Thyroid gland (tissue), 4 donors: ENCODE data around the gene ZNF835.

Experiments
- POLR2A ChIP-seq, 2 donors: fragments of 450-650 bp; IDR thresholded peaks; one replicate each; pipeline ENCODE4 v1.6.1; 2017; ENCODE audit warnings: antibody characterized with exemption in 2 of 2, mild to moderate bottlenecking in 2 of 2, moderate library complexity in 1 of 2
- TF ChIP-seq, protein P1 (sequence below), 6 experiments: fragments of 200-600 bp in 3 of 6; fragments of 450-650 bp in 3 of 6; sonication (generic) in 3 of 6; IDR thresholded peaks; one replicate each; pipeline ENCODE4 v1.5.1; 2016 to 2019; ENCODE audit warnings: antibody characterized with exemption in 6 of 6, mild to moderate bottlenecking in 2 of 6, inconsistent platforms in 1 of 6, moderate library complexity in 1 of 6

GRCh38 chr19:56654151-56654550 is 17.4 kb downstream of the ZNF835 start:
- TF ChIP-seq, protein P1, sequence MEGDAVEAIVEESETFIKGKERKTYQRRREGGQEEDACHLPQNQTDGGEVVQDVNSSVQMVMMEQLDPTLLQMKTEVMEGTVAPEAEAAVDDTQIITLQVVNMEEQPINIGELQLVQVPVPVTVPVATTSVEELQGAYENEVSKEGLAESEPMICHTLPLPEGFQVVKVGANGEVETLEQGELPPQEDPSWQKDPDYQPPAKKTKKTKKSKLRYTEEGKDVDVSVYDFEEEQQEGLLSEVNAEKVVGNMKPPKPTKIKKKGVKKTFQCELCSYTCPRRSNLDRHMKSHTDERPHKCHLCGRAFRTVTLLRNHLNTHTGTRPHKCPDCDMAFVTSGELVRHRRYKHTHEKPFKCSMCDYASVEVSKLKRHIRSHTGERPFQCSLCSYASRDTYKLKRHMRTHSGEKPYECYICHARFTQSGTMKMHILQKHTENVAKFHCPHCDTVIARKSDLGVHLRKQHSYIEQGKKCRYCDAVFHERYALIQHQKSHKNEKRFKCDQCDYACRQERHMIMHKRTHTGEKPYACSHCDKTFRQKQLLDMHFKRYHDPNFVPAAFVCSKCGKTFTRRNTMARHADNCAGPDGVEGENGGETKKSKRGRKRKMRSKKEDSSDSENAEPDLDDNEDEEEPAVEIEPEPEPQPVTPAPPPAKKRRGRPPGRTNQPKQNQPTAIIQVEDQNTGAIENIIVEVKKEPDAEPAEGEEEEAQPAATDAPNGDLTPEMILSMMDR (IDR thresholded peaks at IDR 0.05) = no peak
- TF ChIP-seq POLR2A (IDR thresholded peaks at IDR 0.05) = no peak
